Panc1 (cell line): ENCODE data around the gene RNU7-1. TPM values are rescaled to one million over a fixed set of nuclear protein-coding genes. Genes with fewer than 3 reads are reported as not detected.

Experiments used
- ATAC-seq: fragments of 200-7000 bp; cut with Tn5 transposase; 2 replicates; pipeline ENCODE4 v1.9.1; 2020; ENCODE audit warnings: mild to moderate bottlenecking, moderate library complexity
- BruUV-seq: library from RNA; stranded (reverse); fragments of 400-500 nt; replicated peaks from 2 replicates; lab custom pipeline; 2021; lab: Mats Ljungman, UMichigan
- CTCF ChIA-PET: fragments of 300-600 bp; sonication (Branson Sonifier 250); formaldehyde crosslinking; loops from one replicate; lab custom pipeline; 2022; ENCODE audit warnings: antibody characterized with exemption; lab: Charles Lee
- POLR2A ChIA-PET: fragments of 300-600 bp; sonication (Branson Sonifier 250); formaldehyde crosslinking; loops from one replicate; lab custom pipeline; 2022; ENCODE audit warnings: antibody characterized with exemption; lab: Charles Lee
- DNase-seq: peaks from one replicate; pipeline ENCODE4 v3.0.0-alpha.2; 2010; ENCODE audit warnings: low read depth, low spot score
- H3K27ac ChIP-seq: 2 replicates; pipeline ENCODE4 v1.5.1; 2011; ENCODE audit warnings: mild to moderate bottlenecking, low read length, inconsistent platforms
- H3K27me3 ChIP-seq: fragments of 200-500 bp; sonication (Bioruptor generic); 2 replicates; pipeline ENCODE4 v1.6.0; 2014; ENCODE audit warnings: low read length, inconsistent platforms; ENCODE audit not compliant: control insufficient read depth, insufficient read depth
- H3K36me3 ChIP-seq: fragments of 200-500 bp; sonication (Bioruptor generic); 2 replicates; pipeline ENCODE4 v1.5.1; 2014; ENCODE audit warnings: inconsistent platforms, mild to moderate bottlenecking, low read length, moderate library complexity; ENCODE audit not compliant: control insufficient read depth, insufficient read depth
- H3K4me1 ChIP-seq: 2 replicates; pipeline ENCODE4 v1.5.1; 2011; ENCODE audit warnings: inconsistent platforms, mild to moderate bottlenecking, low read length, moderate library complexity; ENCODE audit not compliant: control insufficient read depth, insufficient read depth
- H3K4me3 ChIP-seq, 2 experiments: 2 replicates each; pipeline ENCODE4 v1.5.1; 2011 to 2012; ENCODE audit warnings: low read depth in 2 of 2, low read length in 2 of 2, mild to moderate bottlenecking in 2 of 2, inconsistent platforms in 1 of 2, moderate library complexity in 1 of 2
- H3K9me3 ChIP-seq: fragments of 200-500 bp; sonication (Bioruptor generic); 2 replicates; pipeline ENCODE4 v1.5.1; 2014; ENCODE audit warnings: low read depth, mild to moderate bottlenecking, inconsistent platforms, low read length, moderate library complexity; ENCODE audit not compliant: control insufficient read depth, insufficient read depth
- POLR2AphosphoS5 ChIP-seq: IDR thresholded peaks from 2 replicates; pipeline ENCODE4 v1.6.1; 2012; ENCODE audit warnings: mild to moderate bottlenecking, low read depth, low read length, moderate library complexity
- SIN3A ChIP-seq: IDR thresholded peaks from 2 replicates; pipeline ENCODE4 v1.6.1; 2012; ENCODE audit warnings: low read depth, mild to moderate bottlenecking, low read length, moderate library complexity, borderline replicate concordance; ENCODE audit not compliant: insufficient read depth
- TCF7L2 ChIP-seq: IDR thresholded peaks from 2 replicates; pipeline ENCODE4 v1.6.1; 2011; ENCODE audit warnings: mild to moderate bottlenecking, low read depth, low read length, inconsistent platforms
- in situ Hi-C: cut with HindIII; loops from 2 replicates; pipeline ENCODE4 v1.10.0; 2016; ENCODE audit warnings: low sequenced_read_pairs, low pct_unique_long_range_greater_than_20kb
- intact Hi-C: fragments of 100-400 bp; cut with micrococcal nuclease; formaldehyde crosslinking; loops from one replicate; pipeline ENCODE4 v1.10.0; 2022; ENCODE audit not compliant: unreplicated experiment
- total RNA-seq: library from RNA; stranded (reverse); gene quantifications from one replicate; pipeline ENCODE4 v1.2.1, GENCODE V29; 2021; ENCODE audit not compliant: unreplicated experiment
- TF ChIP-seq, protein P1 (sequence below): fragments of 450-650 bp; IDR thresholded peaks from 2 replicates; pipeline ENCODE4 v1.5.1; 2017; ENCODE audit warnings: mild to moderate bottlenecking
- TF ChIP-seq, protein P2 (sequence below), 2 experiments: IDR thresholded peaks; 2 replicates each; pipeline ENCODE4 v1.6.1; 2011 to 2012; ENCODE audit warnings: low read depth in 2 of 2, control low read depth in 1 of 2, low read length in 1 of 2, mild to moderate bottlenecking in 1 of 2, moderate library complexity in 1 of 2; ENCODE audit not compliant: insufficient read depth in 1 of 2

The RNU7-1 gene
- total RNA-seq, 1 experiment from 2014 or later = not detected

- DNase-seq (peak; percentile 32), ATAC-seq (peak; percentile 83)
- H3K4me3 ChIP-seq = no peak overlapping the region
- H3K36me3 ChIP-seq = peaks cover 15% of the 10 kb centered on the region
- peaks cover 26% of the 10 kb centered on the region for H3K4me1 ChIP-seq
- in situ Hi-C loops (no loop called here), intact Hi-C loops (no loop called here)
- CTCF ChIA-PET = interaction anchor here (1.3 kb wide), 1 partner anchor 16 kb away, joined by 3 read pairs; no protein-coding TSS in a partner anchor
- H3K27ac ChIP-seq = peak overlapping the region; percentile 63
- TF ChIP-seq, protein P1, sequence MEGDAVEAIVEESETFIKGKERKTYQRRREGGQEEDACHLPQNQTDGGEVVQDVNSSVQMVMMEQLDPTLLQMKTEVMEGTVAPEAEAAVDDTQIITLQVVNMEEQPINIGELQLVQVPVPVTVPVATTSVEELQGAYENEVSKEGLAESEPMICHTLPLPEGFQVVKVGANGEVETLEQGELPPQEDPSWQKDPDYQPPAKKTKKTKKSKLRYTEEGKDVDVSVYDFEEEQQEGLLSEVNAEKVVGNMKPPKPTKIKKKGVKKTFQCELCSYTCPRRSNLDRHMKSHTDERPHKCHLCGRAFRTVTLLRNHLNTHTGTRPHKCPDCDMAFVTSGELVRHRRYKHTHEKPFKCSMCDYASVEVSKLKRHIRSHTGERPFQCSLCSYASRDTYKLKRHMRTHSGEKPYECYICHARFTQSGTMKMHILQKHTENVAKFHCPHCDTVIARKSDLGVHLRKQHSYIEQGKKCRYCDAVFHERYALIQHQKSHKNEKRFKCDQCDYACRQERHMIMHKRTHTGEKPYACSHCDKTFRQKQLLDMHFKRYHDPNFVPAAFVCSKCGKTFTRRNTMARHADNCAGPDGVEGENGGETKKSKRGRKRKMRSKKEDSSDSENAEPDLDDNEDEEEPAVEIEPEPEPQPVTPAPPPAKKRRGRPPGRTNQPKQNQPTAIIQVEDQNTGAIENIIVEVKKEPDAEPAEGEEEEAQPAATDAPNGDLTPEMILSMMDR = peak; percentile 89
- TF ChIP-seq TCF7L2 (no peak), POLR2AphosphoS5 (no peak), SIN3A (no peak)
- TF ChIP-seq, protein P2, sequence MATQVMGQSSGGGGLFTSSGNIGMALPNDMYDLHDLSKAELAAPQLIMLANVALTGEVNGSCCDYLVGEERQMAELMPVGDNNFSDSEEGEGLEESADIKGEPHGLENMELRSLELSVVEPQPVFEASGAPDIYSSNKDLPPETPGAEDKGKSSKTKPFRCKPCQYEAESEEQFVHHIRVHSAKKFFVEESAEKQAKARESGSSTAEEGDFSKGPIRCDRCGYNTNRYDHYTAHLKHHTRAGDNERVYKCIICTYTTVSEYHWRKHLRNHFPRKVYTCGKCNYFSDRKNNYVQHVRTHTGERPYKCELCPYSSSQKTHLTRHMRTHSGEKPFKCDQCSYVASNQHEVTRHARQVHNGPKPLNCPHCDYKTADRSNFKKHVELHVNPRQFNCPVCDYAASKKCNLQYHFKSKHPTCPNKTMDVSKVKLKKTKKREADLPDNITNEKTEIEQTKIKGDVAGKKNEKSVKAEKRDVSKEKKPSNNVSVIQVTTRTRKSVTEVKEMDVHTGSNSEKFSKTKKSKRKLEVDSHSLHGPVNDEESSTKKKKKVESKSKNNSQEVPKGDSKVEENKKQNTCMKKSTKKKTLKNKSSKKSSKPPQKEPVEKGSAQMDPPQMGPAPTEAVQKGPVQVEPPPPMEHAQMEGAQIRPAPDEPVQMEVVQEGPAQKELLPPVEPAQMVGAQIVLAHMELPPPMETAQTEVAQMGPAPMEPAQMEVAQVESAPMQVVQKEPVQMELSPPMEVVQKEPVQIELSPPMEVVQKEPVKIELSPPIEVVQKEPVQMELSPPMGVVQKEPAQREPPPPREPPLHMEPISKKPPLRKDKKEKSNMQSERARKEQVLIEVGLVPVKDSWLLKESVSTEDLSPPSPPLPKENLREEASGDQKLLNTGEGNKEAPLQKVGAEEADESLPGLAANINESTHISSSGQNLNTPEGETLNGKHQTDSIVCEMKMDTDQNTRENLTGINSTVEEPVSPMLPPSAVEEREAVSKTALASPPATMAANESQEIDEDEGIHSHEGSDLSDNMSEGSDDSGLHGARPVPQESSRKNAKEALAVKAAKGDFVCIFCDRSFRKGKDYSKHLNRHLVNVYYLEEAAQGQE (IDR thresholded peaks at IDR 0.05; ENCODE audit: insufficient read depth in 1 of 2, low read depth in 2 of 2, low read length in 1 of 2) = no peak
- no peaks in the 10 kb centered on the region for H3K27me3 ChIP-seq
- POLR2A ChIA-PET = interaction anchor here (1.4 kb wide), 1 partner anchor 22 kb away, joined by 8 read pairs; the partner anchor contains the start of genes C12orf57 and RNU7-1
- H3K9me3 ChIP-seq = no peaks in the 10 kb centered on the region
- BruUV-seq = no TSS peak
Measured at GRCh38 chr12:6965026-6965661, 21.5 kb downstream of the RNU7-1 start.

DNA sequence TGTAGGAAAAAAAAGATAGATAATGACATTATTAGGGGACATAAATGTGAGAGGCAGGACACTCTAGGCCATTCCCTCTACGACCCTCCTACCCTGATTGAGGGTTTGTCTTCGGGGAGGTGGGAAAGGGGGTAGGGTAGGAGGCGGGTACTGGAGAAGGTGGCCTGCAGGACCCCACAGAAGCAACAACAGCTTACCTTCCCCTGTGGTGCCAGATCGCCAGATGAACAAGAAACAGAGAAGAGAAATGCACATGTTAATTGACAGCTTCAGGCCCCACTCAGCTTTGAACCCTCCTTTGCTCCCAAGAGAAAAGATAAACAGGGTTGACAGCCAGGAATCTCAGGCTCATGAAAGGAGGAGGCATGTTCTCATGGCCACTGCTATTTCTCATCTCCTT lies 22.1 kb downstream of the RNU7-1 start:
- ATAC-seq = no peak
- H3K36me3 ChIP-seq = peaks cover 16% of the 10 kb centered on the region

More for the DNA sequence above, 22.1 kb downstream of the RNU7-1 start:
- no peaks in the 10 kb centered on the region for H3K9me3 ChIP-seq
- no peaks in the 10 kb centered on the region for H3K27me3 ChIP-seq
- TF ChIP-seq, protein P1 = no peak
- TF ChIP-seq, protein P2 (IDR thresholded peaks at IDR 0.05; ENCODE audit: insufficient read depth in 1 of 2, low read depth in 2 of 2, low read length in 1 of 2) = no peak
- no peak for TF ChIP-seq SIN3A
- no peak for TF ChIP-seq POLR2AphosphoS5
- TF ChIP-seq TCF7L2 = no peak
- peaks cover 26% of the 10 kb centered on the region for H3K4me1 ChIP-seq
- BruUV-seq = no TSS peak
- in situ Hi-C loops = no loop called here
- no peak overlapping the region; the same call in 1 of the 2 replicates for H3K27ac ChIP-seq
- no peak overlapping the region for H3K4me3 ChIP-seq
- DNase-seq = no peak
- intact Hi-C loops = no loop called here
- CTCF ChIA-PET = no interaction called here
- POLR2A ChIA-PET = no interaction called here
